ENCODE measurements around the gene GABRB2.

- TF ChIP-seq CTCF (IDR thresholded peaks at IDR 0.05) (no peak), POLR2A (IDR thresholded peaks at IDR 0.05) (no peak)
Measured at GRCh38 chr5:161387121-161387520, 159.4 kb downstream of the GABRB2 start.

All from Peyer's patch (tissue), 4 donors.